Eye (tissue), 1 donor: ENCODE data around the gene GREB1.

Experiments used
- DNase-seq: peaks from one replicate; pipeline ENCODE4 v3.0.0-alpha.2; 2015

The GREB1 gene

GRCh38 chr2:11581124-11581796 lies 47.4 kb downstream of the GREB1 start:
- no peak for DNase-seq

- no peak for DNase-seq
These were observed 48.2 kb downstream of the GREB1 start for GRCh38 chr2:11581797-11582611.

GRCh38 chr2:11582612-11582861 lies 48.7 kb downstream of the GREB1 start:
- no peak for DNase-seq

- DNase-seq = peak; percentile 84
These were observed 49.3 kb downstream of the GREB1 start for GRCh38 chr2:11582862-11583752.

GRCh38 chr2:11583840-11584524 lies 50.1 kb downstream of the GREB1 start:
- peak; percentile 90 for DNase-seq

- DNase-seq = no peak
These were observed 50.7 kb downstream of the GREB1 start for GRCh38 chr2:11584525-11585056.

- no peak for DNase-seq
These were observed 51.2 kb downstream of the GREB1 start for GRCh38 chr2:11585071-11585470.

GRCh38 chr2:11588228-11589110 lies 54.6 kb downstream of the GREB1 start:
- DNase-seq = no peak

- DNase-seq = no peak
These were observed 55.6 kb downstream of the GREB1 start for GRCh38 chr2:11589316-11589940.

GRCh38 chr2:11590193-11590592 lies 56.3 kb downstream of the GREB1 start:
- DNase-seq = no peak

GRCh38 chr2:11591091-11591490 lies 57.2 kb downstream of the GREB1 start:
- DNase-seq = no peak

GRCh38 chr2:11592671-11593574 lies 59.1 kb downstream of the GREB1 start:
- peak; percentile 34 for DNase-seq

- no peak for DNase-seq
These were observed 63.0 kb downstream of the GREB1 start for GRCh38 chr2:11596801-11597200.

GRCh38 chr2:11597538-11598225 lies 63.8 kb downstream of the GREB1 start:
- no peak for DNase-seq

- DNase-seq = no peak
These were observed 64.4 kb downstream of the GREB1 start for GRCh38 chr2:11598228-11598731.

GRCh38 chr2:11602563-11603204 lies 68.8 kb downstream of the GREB1 start:
- DNase-seq = no peak

- DNase-seq = no peak
These were observed 76.9 kb downstream of the GREB1 start for GRCh38 chr2:11610624-11611242.

GRCh38 chr2:11611251-11611650 lies 77.4 kb downstream of the GREB1 start:
- no peak for DNase-seq
